Stimulated activated CD8-positive, alpha-beta memory T cell treated with anti-CD3 and anti-CD28 coated beads, Interleukin-4, amount 100 ng/mL, for 48 hours (primary cell): ENCODE data around the gene HYDIN.

Experiments
- DNase-seq: peaks from one replicate; pipeline ENCODE4 v3.0.0-alpha.2; 2020

The HYDIN gene

DNA sequence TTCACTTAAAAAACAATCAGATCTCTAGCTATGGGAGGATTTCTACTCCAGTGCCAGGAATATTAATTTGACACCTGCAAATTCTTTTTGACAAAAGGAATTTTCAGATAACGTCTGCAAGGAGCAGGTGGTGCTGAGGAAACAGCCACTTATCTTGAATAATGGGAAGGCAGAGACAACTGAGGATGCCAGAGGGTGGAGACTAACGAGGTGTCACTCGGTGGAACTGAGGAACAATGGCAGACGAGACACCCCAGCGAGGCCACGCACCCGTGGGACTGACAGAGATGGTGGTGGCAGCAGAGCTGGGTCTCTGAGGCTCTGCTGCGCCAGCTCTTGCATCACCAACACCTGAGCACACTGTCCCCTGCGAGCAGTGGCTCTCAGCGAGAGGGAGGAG, 471.7 kb downstream of the HYDIN start:
- no peak for DNase-seq
